Measurements from ENCODE around the gene SP8. TPM values are rescaled to one million over a fixed set of nuclear protein-coding genes. Genes with fewer than 3 reads are reported as not detected.

Gene SP8
- total and polyA plus RNA-seq, 9 of the 15 experiments (the other 6 are each of a cell fraction or from before 2014, with no cell fraction given), result 0.04 to 1.2 (median 0.19) TPM

- TF ChIP-seq CTBP1 (IDR thresholded peaks at IDR 0.05; ENCODE audit: borderline replicate concordance), result peak; percentile 74
- TF ChIP-seq ZNF518B (CRISPR knock-in tag; IDR thresholded peaks at IDR 0.05), result no peak
- no peak for TF ChIP-seq THRA (IDR thresholded peaks at IDR 0.05)
- 0 out of 2 replicates have a peak, but pooled peaks have one; percentile 40 for TF ChIP-seq XRCC5 (IDR thresholded peaks at IDR 0.05; ENCODE audit: low read depth, low read length)
- no peak for TF ChIP-seq POLR3G (IDR thresholded peaks at IDR 0.05; ENCODE audit: extremely low read depth, insufficient read length, insufficient replicate concordance)
- TF ChIP-seq CREB5 (CRISPR knock-in tag; IDR thresholded peaks at IDR 0.05), result no peak
- no peak for TF ChIP-seq GTF2F1 (IDR thresholded peaks at IDR 0.05; ENCODE audit: low read depth, low read length)
- TF ChIP-seq ZNF707 (CRISPR knock-in tag; conservative IDR thresholded peaks at IDR 0.05), result no peak
- no peak for TF ChIP-seq CTCF (IDR thresholded peaks at IDR 0.05 in 2 of 3, conservative IDR thresholded peaks at IDR 0.05 in 1 of 3; ENCODE audit: insufficient read depth in 2 of 3, low read depth in 1 of 3, low read length in 3 of 3)
- no peak for TF ChIP-seq ATF3 (IDR thresholded peaks at IDR 0.05)
- TF ChIP-seq ATF3 (CRISPR knock-in tag; conservative IDR thresholded peaks at IDR 0.05), result no peak
- TF ChIP-seq THAP12 (CRISPR knock-in tag; IDR thresholded peaks at IDR 0.05), result no peak
- TF ChIP-seq CCAR2 (IDR thresholded peaks at IDR 0.05; ENCODE audit: low read depth, low read length), result no peak
- no peak for TF ChIP-seq CGGBP1 (CRISPR knock-in tag; IDR thresholded peaks at IDR 0.05)
Measured at GRCh38 chr7:20786779-20787659, at the start of gene SP8 (continued).
